ENCODE results near the gene DNAJC4. TPM values are rescaled to one million over a fixed set of nuclear protein-coding genes. Genes with fewer than 3 reads are reported as not detected.

Gene DNAJC4
- polyA plus RNA-seq, 1 donor from 2014 or later: 49.3 TPM

GRCh38 chr11:64261556-64262080 lies 31.3 kb downstream of the DNAJC4 start:
- Mint-ChIP-seq H3K36me3 (peaks cover 2% of the 10 kb centered on the region), H3K9me3 (no peaks in the 10 kb centered on the region), H3K27ac (no peak overlapping the region), H3K4me3 (no peak overlapping the region), H3K27me3 (no peaks in the 10 kb centered on the region), H3K4me1 (peaks cover 0 to 7% (median 3%) of the 10 kb centered on the region in 3 donors)

- no peaks in the 10 kb centered on the region for H3K27me3 Mint-ChIP-seq
- H3K27ac Mint-ChIP-seq: no peak overlapping the region
- no peaks in the 10 kb centered on the region for H3K9me3 Mint-ChIP-seq
- no peak overlapping the region for H3K4me3 Mint-ChIP-seq
- H3K4me1 Mint-ChIP-seq: peaks cover 0 to 7% (median 3%) of the 10 kb centered on the region in 3 donors
- H3K36me3 Mint-ChIP-seq: peaks cover 2% of the 10 kb centered on the region
Observed at GRCh38 chr11:64262271-64263002, 32.1 kb downstream of the DNAJC4 start.

- H3K27ac Mint-ChIP-seq: no peak overlapping the region
- H3K9me3 Mint-ChIP-seq: no peaks in the 10 kb centered on the region
- H3K36me3 Mint-ChIP-seq: peaks cover 2% of the 10 kb centered on the region
- peaks cover 0 to 9% (median 7%) of the 10 kb centered on the region in 3 donors for H3K4me1 Mint-ChIP-seq
- H3K27me3 Mint-ChIP-seq: no peaks in the 10 kb centered on the region
- peak overlapping the region in 1 of 4 donors; percentile 43 for H3K4me3 Mint-ChIP-seq
Observed at GRCh38 chr11:64263021-64263946, 32.9 kb downstream of the DNAJC4 start.

DNA sequence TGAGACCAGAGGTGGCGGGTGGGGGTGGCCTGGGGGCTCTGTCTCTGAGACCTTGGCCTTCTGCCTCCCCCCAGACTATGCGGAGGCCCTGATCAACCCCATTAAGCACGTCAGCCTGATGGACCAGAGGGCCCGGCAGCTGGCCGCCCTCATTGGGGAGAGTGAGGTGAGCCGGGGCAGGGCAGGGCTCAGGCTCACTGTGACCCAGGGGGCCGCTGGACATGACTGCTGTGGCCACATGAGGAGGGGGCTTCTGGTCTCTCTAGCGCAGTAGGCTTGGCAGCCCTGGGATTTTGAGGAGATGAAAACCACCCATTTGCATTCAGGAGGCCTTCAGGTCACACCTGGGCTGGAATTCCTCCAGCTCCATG lies 33.6 kb downstream of the DNAJC4 start:
- H3K27ac Mint-ChIP-seq: no peak overlapping the region
- no peaks in the 10 kb centered on the region for H3K9me3 Mint-ChIP-seq
- H3K36me3 Mint-ChIP-seq: peaks cover 2% of the 10 kb centered on the region
- H3K4me3 Mint-ChIP-seq: no peak overlapping the region
- peaks cover 3 to 12% (median 10%) of the 10 kb centered on the region in 3 donors for H3K4me1 Mint-ChIP-seq
- no peaks in the 10 kb centered on the region for H3K27me3 Mint-ChIP-seq

DNA sequence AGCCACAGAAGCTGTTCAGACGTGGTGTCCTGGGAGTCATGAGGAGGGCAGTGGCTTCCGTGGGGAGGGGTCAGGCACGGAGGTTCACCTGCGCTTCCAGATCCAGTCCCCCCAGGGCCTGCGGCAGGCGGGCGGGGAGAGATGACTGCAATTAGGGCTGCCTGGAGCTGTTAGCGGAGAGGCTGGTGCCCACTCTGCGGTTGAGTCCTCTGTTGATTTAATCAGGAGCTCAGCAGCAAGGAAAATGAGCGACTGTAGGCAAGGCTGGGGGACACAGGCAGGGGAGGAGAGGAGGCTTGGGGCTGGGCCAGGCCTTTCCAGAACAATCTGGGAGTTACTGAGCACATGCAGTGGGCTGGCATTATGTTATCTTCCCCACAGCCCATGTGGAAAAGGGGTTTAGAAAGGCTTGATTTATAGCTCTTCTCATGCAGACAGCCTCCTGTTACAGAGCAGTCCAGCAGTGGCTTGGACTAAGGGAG lies 34.1 kb downstream of the DNAJC4 start:
- no peak overlapping the region for H3K4me3 Mint-ChIP-seq
- peaks cover 7 to 14% (median 9%) of the 10 kb centered on the region in 3 donors for H3K4me1 Mint-ChIP-seq
- H3K9me3 Mint-ChIP-seq: no peaks in the 10 kb centered on the region
- H3K27me3 Mint-ChIP-seq: no peaks in the 10 kb centered on the region
- peaks cover 3% of the 10 kb centered on the region for H3K36me3 Mint-ChIP-seq
- H3K27ac Mint-ChIP-seq: no peak overlapping the region

- Mint-ChIP-seq H3K36me3 (peaks cover 3% of the 10 kb centered on the region), H3K27me3 (no peaks in the 10 kb centered on the region), H3K4me1 (peaks cover 9 to 13% (median 12%) of the 10 kb centered on the region in 3 donors), H3K4me3 (peak overlapping the region in 2 of 4 donors; percentile 25 to 43), H3K27ac (peak overlapping the region in 1 of 3 donors; percentile 32), H3K9me3 (no peaks in the 10 kb centered on the region)
Observed at GRCh38 chr11:64265176-64266160, 35.1 kb downstream of the DNAJC4 start.

GRCh38 chr11:64266339-64266738 lies 36.0 kb downstream of the DNAJC4 start:
- peak overlapping the region in 2 of 4 donors; percentile 43 to 84 for H3K4me3 Mint-ChIP-seq

DNA sequence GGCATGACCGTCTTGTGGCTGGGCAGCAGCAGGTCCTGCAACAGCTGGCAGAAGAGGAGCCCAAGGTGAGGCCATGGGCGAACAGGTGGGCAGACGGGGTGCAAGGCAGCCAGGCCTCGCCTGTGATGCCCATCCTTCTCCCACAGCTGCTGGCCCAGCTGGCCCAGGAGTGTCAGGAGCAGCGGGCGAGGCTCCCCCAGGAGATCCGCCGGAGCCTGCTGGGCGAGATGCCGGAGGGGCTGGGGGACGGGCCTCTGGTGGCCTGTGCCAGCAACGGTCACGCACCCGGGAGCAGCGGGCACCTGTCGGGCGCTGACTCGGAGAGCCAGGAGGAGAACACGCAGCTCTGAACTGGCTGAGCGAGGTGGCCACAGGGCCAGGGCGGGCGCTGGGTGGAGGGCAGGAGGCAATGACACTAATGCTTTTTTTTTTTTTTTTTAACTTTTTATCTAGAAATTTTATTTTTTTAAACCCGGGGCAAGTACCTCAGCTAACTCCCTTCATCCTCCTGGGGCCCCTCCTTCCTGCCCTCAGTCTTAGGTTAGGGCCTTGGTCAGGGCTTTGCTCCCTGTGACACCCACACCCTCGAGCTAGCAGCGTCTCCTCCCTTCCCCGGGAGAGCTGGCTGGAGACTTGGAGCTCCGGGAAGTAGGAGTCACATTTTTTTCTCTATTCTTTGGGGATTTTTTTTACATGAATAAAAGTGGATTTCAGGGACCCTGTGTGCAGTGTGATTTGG lies 37.0 kb downstream of the DNAJC4 start:
- Mint-ChIP-seq H3K9me3 (no peaks in the 10 kb centered on the region), H3K27me3 (no peaks in the 10 kb centered on the region), H3K4me1 (peaks cover 13% of the 10 kb centered on the region in 3 donors), H3K27ac (peak overlapping the region in 2 of 3 donors; percentile 62 to 99), H3K4me3 (peak overlapping the region in 1 of 4 donors; percentile 98), H3K36me3 (peaks cover 3% of the 10 kb centered on the region)

More at GRCh38 chr11:64266339-64266738, 36.0 kb downstream of the DNAJC4 start:
- Mint-ChIP-seq H3K36me3 (peaks cover 3% of the 10 kb centered on the region), H3K27me3 (no peaks in the 10 kb centered on the region), H3K27ac (peak overlapping the region in 1 of 3 donors; percentile 45), H3K9me3 (no peaks in the 10 kb centered on the region), H3K4me1 (peaks cover 9 to 13% (median 12%) of the 10 kb centered on the region in 3 donors)

GRCh38 chr11:64268025-64268892 lies 37.9 kb downstream of the DNAJC4 start:
- no peaks in the 10 kb centered on the region for H3K27me3 Mint-ChIP-seq
- H3K27ac Mint-ChIP-seq: peak overlapping the region in 2 of 3 donors; percentile 99
- H3K9me3 Mint-ChIP-seq: no peaks in the 10 kb centered on the region
- H3K36me3 Mint-ChIP-seq: peaks cover 1% of the 10 kb centered on the region
- H3K4me3 Mint-ChIP-seq: peak overlapping the region; percentile 98 to 100 (median 98)
- H3K4me1 Mint-ChIP-seq: peaks cover 13 to 16% (median 13%) of the 10 kb centered on the region in 3 donors

DNA sequence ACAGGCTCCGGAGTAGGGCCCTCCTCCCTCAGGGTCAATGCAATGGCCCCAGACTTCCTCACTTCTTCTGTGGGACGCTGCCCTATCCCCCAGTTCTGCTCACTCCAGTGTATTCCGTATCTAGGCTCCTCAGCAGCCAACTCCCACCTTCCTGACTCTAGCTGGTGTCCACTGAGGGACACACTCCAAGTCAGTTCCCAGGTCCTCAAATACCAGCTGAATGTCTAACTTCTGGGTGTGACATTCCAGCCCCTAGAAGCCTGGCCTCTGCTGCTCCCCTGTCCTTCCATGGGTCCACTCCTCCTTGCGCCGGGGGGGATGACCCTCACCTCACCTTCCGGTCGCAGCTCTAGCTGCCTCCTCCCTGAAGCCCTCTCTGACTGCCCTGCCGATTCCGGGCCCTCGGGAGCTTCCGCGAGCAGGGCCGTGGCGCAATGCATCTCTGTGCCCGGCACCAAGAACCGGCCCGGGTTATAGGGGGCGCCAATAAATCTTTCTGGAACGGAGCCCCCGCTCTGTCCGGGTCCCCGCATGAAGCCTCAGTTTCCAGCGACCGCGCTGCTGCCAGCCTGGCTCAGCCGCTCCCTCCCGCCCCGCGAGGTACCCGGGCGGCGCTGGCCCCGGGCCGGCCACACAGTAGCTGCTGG lies 38.7 kb downstream of the DNAJC4 start:
- no peaks in the 10 kb centered on the region for H3K27me3 Mint-ChIP-seq
- H3K27ac Mint-ChIP-seq: peak overlapping the region; percentile 99
- H3K36me3 Mint-ChIP-seq: peaks cover 1% of the 10 kb centered on the region
- H3K9me3 Mint-ChIP-seq: no peaks in the 10 kb centered on the region
- H3K4me1 Mint-ChIP-seq: peaks cover 13 to 16% (median 13%) of the 10 kb centered on the region in 3 donors
- H3K4me3 Mint-ChIP-seq: peak overlapping the region; percentile 98 to 100 (median 98)

DNA sequence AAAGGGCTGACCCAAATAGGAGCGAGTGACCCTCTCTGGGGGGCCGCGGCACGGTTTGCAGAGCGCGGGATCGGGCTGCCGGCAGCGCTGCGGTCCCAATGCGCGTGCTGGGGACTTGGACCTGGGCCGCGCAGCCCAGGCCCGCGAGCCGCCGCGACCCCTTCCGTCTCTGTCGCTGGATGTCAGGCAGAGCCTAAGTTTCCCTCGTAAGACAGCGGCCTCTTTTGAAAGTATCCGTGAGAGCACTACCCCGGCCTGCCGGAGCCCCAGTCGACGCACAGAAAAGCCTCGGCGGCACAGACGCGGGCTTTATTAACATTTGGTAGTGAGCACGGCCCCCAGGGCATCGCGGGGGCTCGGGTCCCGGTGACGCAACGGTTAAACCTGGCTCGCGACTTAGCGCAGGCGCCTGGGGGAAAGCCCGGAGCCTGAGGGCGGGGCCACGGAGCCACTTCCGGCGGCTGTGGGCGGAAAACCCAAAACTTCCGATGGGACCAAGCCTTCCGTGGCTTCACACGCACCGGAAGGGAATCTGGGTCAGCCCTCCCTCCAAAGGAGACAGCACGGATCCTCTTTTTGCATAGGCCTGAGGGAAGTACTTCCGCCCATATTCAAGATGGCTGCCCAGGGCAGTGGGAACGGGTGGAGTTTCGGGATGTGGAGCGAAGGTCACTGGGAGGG lies 39.3 kb downstream of the DNAJC4 start:
- Mint-ChIP-seq H3K4me1 (peaks cover 13 to 16% (median 13%) of the 10 kb centered on the region in 3 donors), H3K27me3 (no peaks in the 10 kb centered on the region), H3K36me3 (peaks cover 1% of the 10 kb centered on the region), H3K27ac (peak overlapping the region; percentile 99), H3K4me3 (peak overlapping the region; percentile 98 to 100 (median 98)), H3K9me3 (no peaks in the 10 kb centered on the region)

Data from IgD-negative memory B cell (primary cell).